Adrenal gland (tissue), 5 donors: Measurements from ENCODE around the gene LSAMP.

Source experiments
- POLR2A ChIP-seq, 2 donors: fragments of 450-650 bp; IDR thresholded peaks; one replicate each; pipeline ENCODE4 v1.6.1; 2017; ENCODE audit warnings: antibody characterized with exemption in 2 of 2, mild to moderate bottlenecking in 2 of 2, moderate library complexity in 1 of 2
- TF ChIP-seq, protein P1 (sequence below), 6 experiments: fragments of 450-650 bp in 4 of 6; fragments of 200-600 bp in 2 of 6; sonication (generic) in 1 of 6; IDR thresholded peaks; 1 replicate in 5 of 6; 2 replicates in 1 of 6; pipeline versions ENCODE4 v1.5.1 to v1.8.0; 2016 to 2021; ENCODE audit warnings: antibody characterized with exemption in 6 of 6, mild to moderate bottlenecking in 2 of 6, moderate library complexity in 1 of 6
- donor health status: DM: no; HTN: no; CAD: no.

DNA sequence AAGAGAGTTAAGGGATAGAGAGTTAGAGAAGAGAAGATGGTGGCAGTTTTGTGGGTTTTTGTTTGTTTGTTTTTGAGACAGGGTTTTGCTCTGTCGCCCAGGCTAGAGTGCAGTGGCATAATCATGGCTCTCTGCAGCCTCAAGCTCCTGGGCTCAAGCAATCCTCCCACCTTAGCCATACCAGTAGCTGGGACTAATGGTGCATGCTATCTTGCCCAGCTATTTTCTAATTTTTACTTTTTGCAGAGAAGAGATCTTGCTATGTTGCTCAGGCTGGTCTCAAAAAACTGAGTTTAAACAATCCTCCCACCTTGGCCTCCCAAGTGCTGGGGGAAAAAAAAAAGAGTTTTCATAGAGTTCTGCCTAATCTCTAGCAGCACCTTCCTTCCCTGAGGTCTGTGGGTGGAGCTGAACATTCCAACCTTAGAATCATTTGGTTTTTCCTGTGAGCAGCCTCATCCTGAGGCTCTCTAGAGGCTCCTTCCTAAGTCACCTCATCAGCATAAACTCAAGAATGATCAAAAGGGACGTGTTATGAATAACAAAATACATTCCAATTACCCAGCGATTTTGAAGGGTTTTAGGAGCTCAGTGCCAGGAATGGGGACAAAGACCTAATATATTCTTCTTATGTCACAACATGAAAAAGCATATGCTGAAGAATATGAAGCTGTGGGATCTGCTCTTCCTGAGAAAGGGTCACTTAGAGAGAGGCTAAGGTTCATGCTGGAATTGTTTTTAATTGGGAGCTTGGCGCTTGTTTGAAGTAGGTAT, 180.6 kb downstream of the LSAMP start:
- TF ChIP-seq, protein P1, sequence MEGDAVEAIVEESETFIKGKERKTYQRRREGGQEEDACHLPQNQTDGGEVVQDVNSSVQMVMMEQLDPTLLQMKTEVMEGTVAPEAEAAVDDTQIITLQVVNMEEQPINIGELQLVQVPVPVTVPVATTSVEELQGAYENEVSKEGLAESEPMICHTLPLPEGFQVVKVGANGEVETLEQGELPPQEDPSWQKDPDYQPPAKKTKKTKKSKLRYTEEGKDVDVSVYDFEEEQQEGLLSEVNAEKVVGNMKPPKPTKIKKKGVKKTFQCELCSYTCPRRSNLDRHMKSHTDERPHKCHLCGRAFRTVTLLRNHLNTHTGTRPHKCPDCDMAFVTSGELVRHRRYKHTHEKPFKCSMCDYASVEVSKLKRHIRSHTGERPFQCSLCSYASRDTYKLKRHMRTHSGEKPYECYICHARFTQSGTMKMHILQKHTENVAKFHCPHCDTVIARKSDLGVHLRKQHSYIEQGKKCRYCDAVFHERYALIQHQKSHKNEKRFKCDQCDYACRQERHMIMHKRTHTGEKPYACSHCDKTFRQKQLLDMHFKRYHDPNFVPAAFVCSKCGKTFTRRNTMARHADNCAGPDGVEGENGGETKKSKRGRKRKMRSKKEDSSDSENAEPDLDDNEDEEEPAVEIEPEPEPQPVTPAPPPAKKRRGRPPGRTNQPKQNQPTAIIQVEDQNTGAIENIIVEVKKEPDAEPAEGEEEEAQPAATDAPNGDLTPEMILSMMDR (IDR thresholded peaks at IDR 0.05), result no peak
- no peak for TF ChIP-seq POLR2A (IDR thresholded peaks at IDR 0.05)
